Sciatic nerve (tissue), 2 donors: Measurements from ENCODE around the gene FCHO1. TPM values are rescaled to one million over a fixed set of nuclear protein-coding genes. Genes with fewer than 3 reads are reported as not detected.
A peak's percentile ranks its signal among the peaks of the same experiment; 100 is the strongest.
"Not testable (repeated sequence)": the region's sequence is repeated elsewhere in the genome, so short reads cannot be mapped to it uniquely, and the experiment has no call there.

Experiments used
- ATAC-seq: fragments of 200-7000 bp; cut with Tn5 transposase; one replicate; pipeline ENCODE4 v1.9.1; 2020; ENCODE audit warnings: mild to moderate bottlenecking, moderate library complexity
- DNase-seq: peaks from one replicate; pipeline ENCODE4 v3.0.0-alpha.2; 2020; ENCODE audit warnings: low spot score
- intact Hi-C: fragments of 100-400 bp; cut with DNase I; formaldehyde crosslinking; loops from one replicate; pipeline ENCODE4 v1.14.2; 2022
- total RNA-seq: library from RNA; stranded (reverse); fragmentation: NEBNext Ultra II Directional; extraction: Animal tissue kit (Norgen Biotek cat#: 25700); gene quantifications from one replicate; pipeline ENCODE4 v1.2.1, GENCODE V29; 2021
- donor health status: DM: no; HTN: no; CAD: no.
- donor health status: DM: no; HTN: no; CAD: no.

FCHO1 gene
- total RNA-seq, 1 donor from 2014 or later = 6.1 TPM

DNA sequence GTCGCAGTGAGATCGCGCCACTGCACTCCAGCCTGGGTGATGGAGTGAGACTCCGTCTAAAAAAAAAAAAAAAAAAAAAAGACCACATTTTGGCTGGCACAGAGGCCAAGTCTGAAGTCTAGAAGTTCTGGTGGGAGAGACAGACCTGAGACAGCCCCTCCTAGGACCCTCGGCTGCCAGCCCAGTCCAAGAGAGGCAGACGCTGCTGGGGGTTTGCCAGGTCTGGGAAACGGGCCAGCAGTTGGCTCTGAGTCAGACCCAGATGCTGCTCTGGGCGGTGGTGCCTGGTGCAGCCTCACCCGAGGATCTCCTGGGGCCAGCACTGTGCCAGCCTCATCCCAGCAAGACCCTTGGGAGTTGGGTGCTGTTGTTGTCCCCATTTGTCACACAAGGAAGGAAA lies 5.8 kb downstream of the FCHO1 start:
- no peak for ATAC-seq
- DNase-seq = no peak
- intact Hi-C loops = no loop called here

DNA sequence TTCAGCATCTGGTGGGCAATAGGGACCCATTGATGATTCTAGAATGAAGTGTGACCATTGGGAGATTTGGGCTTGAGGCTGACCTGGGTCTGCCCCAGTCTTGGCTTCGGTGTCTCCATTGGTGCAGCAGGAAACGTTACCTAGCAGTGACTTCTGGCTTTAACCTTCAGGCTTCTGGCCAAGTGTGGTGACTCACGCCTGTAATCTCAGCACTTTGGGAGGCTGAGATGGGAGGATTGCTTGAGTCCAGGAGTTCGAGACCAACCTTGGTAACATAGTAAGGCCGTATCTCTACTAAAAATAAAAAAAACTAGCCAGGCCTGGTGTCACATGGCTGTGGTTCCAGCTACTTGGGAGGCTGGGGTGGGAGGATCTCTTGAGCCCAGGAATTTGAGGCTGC lies 7.2 kb downstream of the FCHO1 start:
- ATAC-seq = no peak
- intact Hi-C loops = no loop called here
- DNase-seq = no peak

GRCh38 chr19:17761148-17761547 lies 9.9 kb downstream of the FCHO1 start:
- intact Hi-C loops = no loop called here
- DNase-seq (no peak), ATAC-seq (no peak)

GRCh38 chr19:17762505-17763229 lies 11.4 kb downstream of the FCHO1 start:
- DNase-seq (no peak), ATAC-seq (no peak)
- intact Hi-C loops = no loop called here

GRCh38 chr19:17764348-17764747 lies 13.1 kb downstream of the FCHO1 start:
- DNase-seq (no peak), ATAC-seq (no peak)
- intact Hi-C loops = no loop called here

DNA sequence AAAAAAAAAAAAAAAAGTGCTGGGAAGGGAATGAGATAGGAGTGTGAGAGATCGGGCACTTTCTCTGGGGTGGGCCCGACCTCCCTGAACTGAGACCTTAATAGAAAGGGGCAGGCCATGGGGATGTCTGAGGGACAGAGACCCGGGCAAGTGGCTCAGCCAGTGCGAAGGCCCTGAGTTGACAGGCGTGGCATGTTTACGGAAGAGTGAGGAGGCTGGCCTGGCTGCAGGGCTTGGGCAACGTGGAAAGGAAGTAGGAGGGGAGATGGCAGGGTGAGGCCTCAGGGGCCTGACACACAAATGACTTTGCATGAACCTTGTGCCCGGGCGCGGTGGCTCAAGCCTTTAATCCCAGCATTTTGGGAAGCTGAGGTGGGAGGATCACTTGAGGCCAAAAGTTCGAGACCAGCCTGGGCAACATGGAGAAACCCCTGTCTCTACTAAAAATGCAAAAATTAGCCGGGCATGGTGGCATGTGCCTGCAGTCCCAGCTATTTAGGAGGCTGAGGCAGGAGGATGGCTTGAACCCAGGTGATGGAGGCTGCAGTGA lies 13.9 kb downstream of the FCHO1 start:
- intact Hi-C loops = no loop called here
- DNase-seq = peak; percentile 64
- ATAC-seq = peak; percentile 58

GRCh38 chr19:17766543-17767131 lies 15.4 kb downstream of the FCHO1 start:
- intact Hi-C loops = no loop called here
- DNase-seq (peak; percentile 86), ATAC-seq (peak; percentile 88)

GRCh38 chr19:17767559-17767958 lies 16.3 kb downstream of the FCHO1 start:
- no peak for ATAC-seq
- no peak for DNase-seq
- intact Hi-C loops = no loop called here

GRCh38 chr19:17770613-17771012 lies 19.3 kb downstream of the FCHO1 start:
- DNase-seq (no peak), ATAC-seq (no peak)
- intact Hi-C loops = no loop called here

DNA sequence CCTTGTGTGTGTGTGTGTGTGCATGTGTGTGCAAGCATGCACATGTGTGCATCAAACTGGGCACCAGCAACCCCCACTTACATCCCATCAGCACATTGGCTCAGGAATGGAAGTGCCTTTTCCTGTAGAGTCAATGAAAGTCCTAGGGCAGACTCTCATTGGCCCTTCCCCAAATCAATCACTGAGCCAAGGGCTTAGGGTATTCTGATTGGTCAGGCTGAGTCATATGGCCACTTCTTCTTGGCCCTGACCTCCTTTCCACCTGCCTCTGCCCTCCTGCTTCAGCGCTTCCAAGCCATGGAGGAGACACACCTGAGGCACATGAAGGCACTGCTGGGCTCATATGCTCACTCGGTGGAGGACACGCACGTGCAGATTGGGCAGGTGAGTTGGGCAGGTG lies 20.9 kb downstream of the FCHO1 start:
- no peak for DNase-seq
- intact Hi-C loops = no loop called here
- ATAC-seq = no peak

GRCh38 chr19:17775245-17775927 lies 24.1 kb downstream of the FCHO1 start:
- DNase-seq (no peak), ATAC-seq (no peak)
- intact Hi-C loops = no loop called here

GRCh38 chr19:17775991-17776803 lies 24.9 kb downstream of the FCHO1 start:
- intact Hi-C loops = no loop called here
- ATAC-seq (peak; percentile 23), DNase-seq (no peak)

DNA sequence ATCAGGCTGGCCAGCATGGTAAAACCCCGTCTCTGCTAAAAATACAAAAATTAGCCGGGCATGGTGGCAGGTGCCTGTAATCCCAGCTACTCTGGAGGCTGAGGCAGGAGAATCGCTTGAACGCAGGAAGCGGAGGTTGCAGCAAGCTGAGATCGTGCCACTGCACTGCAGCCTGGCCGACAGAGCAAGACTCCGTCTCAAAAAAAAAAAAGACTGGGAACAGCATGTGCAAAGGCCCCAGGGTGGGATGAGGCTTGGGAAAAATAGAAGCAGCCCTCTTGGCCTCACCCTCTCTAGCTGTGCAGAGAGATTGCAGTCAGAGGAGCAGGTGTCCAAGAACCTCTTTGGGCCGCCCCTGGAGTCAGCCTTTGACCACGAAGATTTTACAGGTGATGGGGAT lies 26.6 kb downstream of the FCHO1 start:
- DNase-seq, ATAC-seq, intact Hi-C loops: not testable (repeated sequence)

DNA sequence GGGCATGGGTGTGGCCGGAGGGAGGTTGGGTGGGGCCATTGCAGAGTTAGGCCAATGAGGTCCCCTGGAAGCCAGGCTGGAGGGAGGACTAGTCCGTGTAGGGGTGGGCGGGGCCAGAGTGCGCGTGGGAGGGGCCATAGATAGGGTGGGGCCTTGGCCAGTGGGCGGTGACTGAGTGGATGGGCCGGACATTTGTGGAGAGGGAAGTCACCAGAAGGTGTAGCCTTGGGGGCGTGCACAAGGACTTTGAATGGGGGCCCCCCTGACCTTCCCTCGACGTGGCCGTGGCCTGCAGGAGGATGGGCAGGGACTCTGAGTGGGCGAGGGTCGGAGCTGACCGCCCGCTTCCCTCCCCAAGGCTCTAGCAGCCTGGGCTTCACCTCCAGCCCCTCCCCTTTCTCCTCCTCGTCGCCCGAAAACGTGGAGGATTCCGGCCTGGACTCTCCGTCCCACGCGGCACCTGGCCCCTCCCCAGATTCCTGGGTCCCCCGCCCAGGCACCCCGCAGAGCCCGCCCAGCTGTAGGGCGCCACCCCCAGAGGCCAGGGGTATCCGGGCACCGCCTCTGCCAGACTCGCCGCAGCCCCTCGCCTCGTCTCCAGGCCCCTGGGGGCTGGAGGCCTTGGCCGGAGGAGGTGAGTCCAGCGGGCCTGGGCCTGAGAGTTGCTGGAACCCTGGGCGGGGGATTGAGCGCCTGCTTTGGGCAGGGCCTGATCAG lies 27.1 kb downstream of the FCHO1 start:
- peak; percentile 73 for DNase-seq
- intact Hi-C loops = no loop called here

DNA sequence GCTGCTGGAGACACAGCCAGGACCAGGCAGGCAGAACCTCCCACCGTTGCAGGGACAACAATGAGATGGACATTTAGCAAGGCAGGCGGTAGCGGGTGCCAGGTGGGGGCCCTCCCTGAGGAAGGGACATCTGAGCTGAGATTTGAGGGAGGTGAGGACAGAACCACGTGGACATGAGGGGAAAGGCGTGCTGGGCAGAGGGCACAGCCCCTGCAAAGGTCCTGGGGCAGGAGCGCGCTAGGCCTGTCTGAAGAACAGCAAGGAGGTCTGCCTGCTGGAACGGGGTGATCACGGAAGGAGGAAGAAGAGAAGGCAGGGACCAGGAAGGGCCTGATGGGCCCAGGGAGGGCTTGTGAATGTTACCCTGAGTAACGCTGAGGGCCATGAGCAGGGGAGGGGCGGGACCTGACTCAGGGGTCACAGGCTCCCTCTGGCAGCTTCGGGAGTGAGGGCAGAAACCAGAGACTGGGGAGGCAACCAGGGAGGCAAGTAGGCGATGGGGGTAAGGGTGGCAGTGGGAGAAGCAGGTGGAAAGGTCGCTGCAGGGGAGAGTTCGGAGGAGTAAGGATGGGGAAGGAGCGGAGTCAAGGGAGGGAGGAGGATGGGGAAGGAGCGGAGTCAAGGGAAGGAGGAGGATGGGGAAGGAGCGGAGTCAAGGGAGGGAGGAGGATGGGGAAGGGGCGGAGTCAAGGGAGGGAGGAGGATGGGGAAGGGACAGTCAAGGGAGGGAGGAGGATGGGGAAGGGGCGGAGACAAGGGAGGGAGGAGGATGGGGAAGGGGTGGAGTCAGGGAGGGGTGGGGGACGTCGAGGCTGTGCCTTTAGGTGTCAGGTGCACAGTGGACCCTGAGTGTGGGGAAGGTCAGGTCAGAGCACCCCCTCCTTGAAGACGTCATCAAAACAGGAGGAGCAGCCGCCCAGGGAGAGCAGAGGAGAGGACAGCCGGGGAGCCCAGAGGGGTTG lies 28.0 kb downstream of the FCHO1 start:
- DNase-seq = no peak
- ATAC-seq = no peak
- intact Hi-C loops = no loop called here

More for the DNA sequence above, 27.1 kb downstream of the FCHO1 start:
- peak; percentile 36 for ATAC-seq

DNA sequence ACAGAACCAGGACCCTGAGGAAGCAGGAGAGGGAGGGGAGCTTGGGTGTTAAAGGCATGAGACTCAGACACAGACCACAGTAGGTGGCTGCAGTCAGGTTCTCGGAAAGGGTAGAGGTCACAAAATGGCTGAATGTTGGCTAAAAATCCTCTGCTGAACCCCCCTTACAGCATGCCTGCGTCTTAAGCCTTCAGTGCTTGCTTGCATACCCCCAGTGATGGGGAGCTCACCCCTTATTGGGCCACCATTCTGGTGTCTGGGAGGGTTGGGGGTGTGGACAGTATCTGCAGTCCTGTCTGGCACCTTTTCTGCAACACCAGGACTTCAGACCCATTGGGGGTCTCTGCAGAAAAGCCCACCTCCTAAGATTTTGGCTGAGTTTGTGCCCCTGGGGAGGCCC lies 29.5 kb downstream of the FCHO1 start:
- intact Hi-C loops = no loop called here
- no peak for ATAC-seq

GRCh38 chr19:17783721-17784120 lies 32.4 kb downstream of the FCHO1 start:
- DNase-seq, intact Hi-C loops, ATAC-seq: not testable (repeated sequence)

More for the DNA sequence above, 29.5 kb downstream of the FCHO1 start:
- no peak for DNase-seq
